ENCODE measurements around the gene GAPVD1. TPM values are rescaled to one million over a fixed set of nuclear protein-coding genes. Genes with fewer than 3 reads are reported as not detected.

GAPVD1 gene
- polyA plus RNA-seq, 2 of the 4 experiments (the other 2 are of a cell fraction): 18.2 to 23.0 TPM

- CTCF ChIA-PET: interaction anchor here (0.6 to 4.2 kb wide), 10 partner anchors 8 to 1091 kb away, joined by 3 to 97 read pairs (median 13); no protein-coding TSS in a partner anchor
- Histone ChIP-seq H3K9me3 (no peaks in the 10 kb centered on the region), H3K4me2 (no peak overlapping the region), H3K4me1 (0 out of 3 replicates have a peak, but pooled peaks cover 4% of the 10 kb centered on the region), H3K4me3 (no peak overlapping the region), H3K27ac (no peak overlapping the region)
- POLR2A ChIA-PET: no interaction called here
- WGBS (ENCODE audit: missing lambda C conversion rate): 94% methylated on average over 13 of the region's 13 CpGs
- DNase-seq (ENCODE audit: low read depth in 1 of 2, low spot score in 1 of 2) (no peak), FAIRE-seq (no peak), ATAC-seq (no peak)
- TF ChIP-seq CHD4 (IDR thresholded peaks at IDR 0.05; ENCODE audit: borderline replicate concordance) (no peak), POLR2A (IDR thresholded peaks at IDR 0.05; ENCODE audit: low read length) (no peak), CBX2 (IDR thresholded peaks at IDR 0.05; ENCODE audit: borderline replicate concordance, low read depth) (no peak), ZFP36 (IDR thresholded peaks at IDR 0.05; ENCODE audit: borderline replicate concordance, partially characterized antibody) (no peak), ELK1 (IDR thresholded peaks at IDR 0.05; ENCODE audit: low read depth, low read length) (no peak), ESRRA (IDR thresholded peaks at IDR 0.05; ENCODE audit: borderline replicate concordance, low read length) (no peak), NFE2L2 (conservative IDR thresholded peaks at IDR 0.05; ENCODE audit: low read length) (no peak), USF2 (IDR thresholded peaks at IDR 0.05) (no peak), HMGXB4 (CRISPR knock-in tag; IDR thresholded peaks at IDR 0.05; ENCODE audit: borderline replicate concordance) (no peak), HDAC2 (IDR thresholded peaks at IDR 0.05) (no peak), KDM1A (IDR thresholded peaks at IDR 0.05; ENCODE audit: low read depth) (no peak), EP300 (IDR thresholded peaks at IDR 0.05) (no peak), PBX3 (IDR thresholded peaks at IDR 0.05) (no peak), CEBPB (IDR thresholded peaks at IDR 0.05) (no peak)
These were observed 145.1 kb downstream of the GAPVD1 start for GRCh38 chr9:125406810-125407087.

- no peak for DNase-seq (ENCODE audit: low read depth in 1 of 2, low spot score in 1 of 2)
- no peak for FAIRE-seq
- POLR2A ChIA-PET: interaction anchor here (0.7 to 1.2 kb wide), 6 partner anchors 23 to 991 kb away, joined by 3 to 4 read pairs (median 3); partner anchors contain the start of genes GAPVD1 and HSPA5
- H3K9me3 ChIP-seq: no peaks in the 10 kb centered on the region
- TF ChIP-seq ELK1 (IDR thresholded peaks at IDR 0.05; ENCODE audit: low read depth, low read length) (no peak), FOSL2 (IDR thresholded peaks at IDR 0.05) (no peak), FOSL2 (CRISPR knock-in tag; IDR thresholded peaks at IDR 0.05) (no peak), USF2 (IDR thresholded peaks at IDR 0.05) (no peak), TFCP2L1 (CRISPR knock-in tag; IDR thresholded peaks at IDR 0.05) (no peak), ZC3H11A (IDR thresholded peaks at IDR 0.05) (no peak), CTCF (IDR thresholded peaks at IDR 0.05) (no peak), FOSB (CRISPR knock-in tag; IDR thresholded peaks at IDR 0.05) (no peak), MAZ (IDR thresholded peaks at IDR 0.05; ENCODE audit: borderline replicate concordance, low read depth, low read length) (no peak), SREBF2 (IDR thresholded peaks at IDR 0.05) (no peak), EP300 (IDR thresholded peaks at IDR 0.05) (no peak), ZFP36 (IDR thresholded peaks at IDR 0.05; ENCODE audit: borderline replicate concordance, partially characterized antibody) (no peak), RCOR1 (IDR thresholded peaks at IDR 0.05; ENCODE audit: low read depth, low read length) (no peak)
- peak overlapping the region; percentile 88 for H3K27ac ChIP-seq
- peak overlapping the region; percentile 85 for H3K4me3 ChIP-seq
- CTCF ChIA-PET: interaction anchor here (0.6 to 4.2 kb wide), 79 partner anchors 8 to 1101 kb away, joined by 3 to 97 read pairs (median 4); partner anchors contain the start of gene MAPKAP1
- peak in 1 of 2 experiments; percentile 39; a peak in 4 of 6 replicates for ATAC-seq
- 51% methylated on average over 15 of the region's 17 CpGs for WGBS (ENCODE audit: missing lambda C conversion rate)
- peak overlapping the region; percentile 93 for H3K4me2 ChIP-seq
- H3K4me1 ChIP-seq: 0 out of 3 replicates have a peak, but pooled peaks cover 4% of the 10 kb centered on the region
These were observed 145.9 kb downstream of the GAPVD1 start for GRCh38 chr9:125407432-125407973.

All from A549 (cell line).